SH-SY5Y (cell line): Measurements from ENCODE around the gene CSH2.

Experiments used
- GATA2 ChIP-seq: IDR thresholded peaks from 2 replicates; pipeline ENCODE4 v1.6.1; 2011; ENCODE audit warnings: mild to moderate bottlenecking, low read depth, low read length
- GATA3 ChIP-seq: IDR thresholded peaks from 2 replicates; pipeline ENCODE4 v1.6.1; 2011; ENCODE audit warnings: low read depth, mild to moderate bottlenecking, low read length, moderate library complexity

GRCh38 chr17:63880706-63881105 lies 7.2 kb upstream of the CSH2 start:
- no peak for TF ChIP-seq GATA3
- no peak for TF ChIP-seq GATA2
